ENCODE results near the gene DDX28.
"Not testable (repeated sequence)": the region's sequence is repeated elsewhere in the genome, so short reads cannot be mapped to it uniquely, and the experiment has no call there.

Gene DDX28

GRCh38 chr16:68040506-68041288 lies 17.7 kb upstream of the DDX28 start:
- no peak for DNase-seq (ENCODE audit: low read depth)
- peak; percentile 85 for TF ChIP-seq CTCF (conservative IDR thresholded peaks at IDR 0.05; ENCODE audit: low read depth, low read length)
- no peak overlapping the region for H3K4me3 ChIP-seq (ENCODE audit: low read length)

GRCh38 chr16:68037841-68038597 lies 15.0 kb upstream of the DDX28 start:
- H3K4me3 ChIP-seq (ENCODE audit: low read length), result no peak overlapping the region
- TF ChIP-seq CTCF (conservative IDR thresholded peaks at IDR 0.05; ENCODE audit: low read depth, low read length), result no peak
- DNase-seq (ENCODE audit: low read depth), result no peak

GRCh38 chr16:68035227-68035626 lies 12.2 kb upstream of the DDX28 start:
- DNase-seq (ENCODE audit: low read depth), result no peak
- TF ChIP-seq CTCF (conservative IDR thresholded peaks at IDR 0.05; ENCODE audit: low read depth, low read length), result no peak
- H3K4me3 ChIP-seq (ENCODE audit: low read length), result no peak overlapping the region

GRCh38 chr16:68033101-68033500 lies 10.1 kb upstream of the DDX28 start:
- no peak for DNase-seq (ENCODE audit: low read depth)
- no peak overlapping the region for H3K4me3 ChIP-seq (ENCODE audit: low read length)
- TF ChIP-seq CTCF (conservative IDR thresholded peaks at IDR 0.05; ENCODE audit: low read depth, low read length), result no peak

- no peak for TF ChIP-seq CTCF (conservative IDR thresholded peaks at IDR 0.05; ENCODE audit: low read depth, low read length)
- no peak for DNase-seq (ENCODE audit: low read depth)
- no peak overlapping the region for H3K4me3 ChIP-seq (ENCODE audit: low read length)
Measured at GRCh38 chr16:68031951-68032350, 8.9 kb upstream of the DDX28 start.

GRCh38 chr16:68030108-68030507 lies 7.1 kb upstream of the DDX28 start:
- H3K4me3 ChIP-seq (ENCODE audit: low read length); DNase-seq (ENCODE audit: low read depth): not testable (repeated sequence)

- TF ChIP-seq CTCF (conservative IDR thresholded peaks at IDR 0.05; ENCODE audit: low read depth, low read length), result no peak
- DNase-seq (ENCODE audit: low read depth), result no peak
Measured at GRCh38 chr16:68028996-68029395, 6.0 kb upstream of the DDX28 start.

More at GRCh38 chr16:68028996-68029395, 6.0 kb upstream of the DDX28 start:
- H3K4me3 ChIP-seq (ENCODE audit: low read length), result no peak overlapping the region

Measured in retinal pigment epithelial cell (primary cell).